CD8-positive, alpha-beta memory T cell (primary cell): Measurements from ENCODE around the gene SFMBT2. TPM values are rescaled to one million over a fixed set of nuclear protein-coding genes. Genes with fewer than 3 reads are reported as not detected.

Source experiments
- CTCF ChIA-PET: fragments of 350-600 bp; sonication (Branson Sonifier 250); formaldehyde crosslinking; loops from one replicate; lab custom pipeline; 2021; ENCODE audit warnings: antibody characterized with exemption; lab: Charles Lee
- POLR2A ChIA-PET: fragments of 350-600 bp; sonication (Branson Sonifier 250); formaldehyde crosslinking; loops from one replicate; lab custom pipeline; 2021; ENCODE audit warnings: antibody characterized with exemption; lab: Charles Lee
- DNase-seq, 5 donors: peaks; one replicate each; pipeline versions ENCODE4 v3.0.0 to v3.0.0-alpha.2; 2020 to 2022; ENCODE audit warnings: mixed read lengths in 1 of 5
- H3K27ac ChIP-seq: one replicate; pipeline ENCODE4 v1.7.0; 2013; ENCODE audit warnings: low read depth, mild to moderate bottlenecking, low read length, moderate library complexity
- H3K27me3 ChIP-seq: 2 replicates; pipeline ENCODE4 v1.7.0; 2013; ENCODE audit warnings: low read length, mild to moderate bottlenecking; ENCODE audit not compliant: insufficient read depth, poor library complexity, severe bottlenecking
- H3K36me3 ChIP-seq: 2 replicates; pipeline ENCODE4 v1.7.0; 2013; ENCODE audit warnings: mild to moderate bottlenecking, low read length, moderate library complexity; ENCODE audit not compliant: insufficient read depth
- H3K4me1 ChIP-seq: 2 replicates; pipeline ENCODE4 v1.7.0; 2013; ENCODE audit warnings: mild to moderate bottlenecking, low read length, moderate library complexity; ENCODE audit not compliant: insufficient read depth
- H3K4me3 ChIP-seq: 2 replicates; pipeline ENCODE4 v1.7.0; 2013; ENCODE audit warnings: mild to moderate bottlenecking, low read length
- H3K9me3 ChIP-seq: 2 replicates; pipeline ENCODE4 v1.7.0; 2013; ENCODE audit warnings: mild to moderate bottlenecking, low read length
- H3K27ac Mint-ChIP-seq, 8 donors: one replicate each; pipeline ENCODE4 v1.8.0; 2020 to 2021; ENCODE audit warnings: mixed read lengths in 8 of 8, mild to moderate bottlenecking in 6 of 8, inconsistent platforms in 3 of 8, moderate library complexity in 3 of 8
- H3K27me3 Mint-ChIP-seq, 2 donors: one replicate each; pipeline ENCODE4 v1.8.0; 2020 to 2021; ENCODE audit warnings: mixed read lengths in 2 of 2, mild to moderate bottlenecking in 1 of 2, moderate library complexity in 1 of 2
- H3K36me3 Mint-ChIP-seq, 3 donors: one replicate each; pipeline ENCODE4 v1.8.0; 2020 to 2021; ENCODE audit warnings: mixed read lengths in 3 of 3, inconsistent platforms in 1 of 3, mild to moderate bottlenecking in 1 of 3
- H3K4me1 Mint-ChIP-seq, 3 donors: one replicate each; pipeline ENCODE4 v1.8.0; 2020 to 2021; ENCODE audit warnings: mixed read lengths in 3 of 3, inconsistent platforms in 1 of 3, mild to moderate bottlenecking in 1 of 3
- H3K4me3 Mint-ChIP-seq, 7 donors: one replicate each; pipeline ENCODE4 v1.8.0; 2020 to 2021; ENCODE audit warnings: mixed read lengths in 7 of 7, mild to moderate bottlenecking in 6 of 7, moderate library complexity in 4 of 7, inconsistent platforms in 2 of 7
- H3K9me3 Mint-ChIP-seq, 5 donors: one replicate each; pipeline ENCODE4 v1.8.0; 2020 to 2022; ENCODE audit warnings: mixed read lengths in 5 of 5, mild to moderate bottlenecking in 3 of 5, moderate library complexity in 2 of 5, inconsistent platforms in 1 of 5
- polyA plus RNA-seq: library from polyadenylated mRNA; unstranded; fragments of 300-500 nt; fragmentation: Illumina TruSeq; gene quantifications from one replicate; pipeline ENCODE4 v1.2.3, GENCODE V29; 2021
- total RNA-seq, 2 experiments: library from RNA; stranded (reverse); gene quantifications; one replicate each; pipeline ENCODE4 v1.2.3, GENCODE V29; 2021

Gene SFMBT2
- total and polyA plus RNA-seq, 3 experiments from 2014 or later = 4.9 to 18.3 (median 17.4) TPM

GRCh38 chr10:7165500-7166177 lies 245.2 kb downstream of the SFMBT2 start:
- Mint-ChIP-seq H3K4me1 (no peaks in the 10 kb centered on the region), H3K4me3 (no peak overlapping the region), H3K27me3 (no peaks in the 10 kb centered on the region), H3K9me3 (no peaks in the 10 kb centered on the region), H3K27ac (peak overlapping the region in 3 of 8 donors; percentile 6 to 77 (median 41)), H3K36me3 (peaks cover 8 to 92% (median 20%) of the 10 kb centered on the region in 3 donors)
- no peak overlapping the region for H3K27ac ChIP-seq
- peaks cover 17% of the 10 kb centered on the region for H3K36me3 ChIP-seq
- POLR2A ChIA-PET = no interaction called here
- no peaks in the 10 kb centered on the region for H3K27me3 ChIP-seq
- CTCF ChIA-PET = no interaction called here
- H3K4me1 ChIP-seq = no peaks in the 10 kb centered on the region
- no peak overlapping the region for H3K4me3 ChIP-seq
- DNase-seq = no peak
- no peaks in the 10 kb centered on the region for H3K9me3 ChIP-seq

DNA sequence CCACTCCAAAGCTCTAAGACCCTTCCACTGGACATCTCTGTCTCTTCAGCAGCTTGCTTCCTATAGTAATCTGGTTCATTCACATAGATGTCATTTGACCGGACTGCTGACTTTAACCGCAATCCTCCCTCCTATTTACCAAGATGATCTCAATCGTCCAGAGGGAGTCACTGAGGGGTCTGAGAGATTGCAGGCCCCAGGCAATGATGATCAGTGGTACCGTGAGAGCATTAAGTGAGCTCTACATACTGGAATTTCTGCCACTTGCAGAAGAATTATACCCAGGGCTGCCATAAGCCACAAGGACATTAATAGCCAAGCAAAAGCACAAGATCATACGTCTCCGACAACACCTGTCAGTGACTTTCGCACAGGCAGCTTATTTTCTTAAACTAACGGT lies 245.9 kb downstream of the SFMBT2 start:
- DNase-seq = no peak
- Mint-ChIP-seq H3K36me3 (peaks cover 8 to 92% (median 27%) of the 10 kb centered on the region in 3 donors), H3K9me3 (no peaks in the 10 kb centered on the region), H3K27me3 (no peaks in the 10 kb centered on the region), H3K27ac (peak overlapping the region in 3 of 8 donors; percentile 5 to 90 (median 7)), H3K4me1 (peaks cover 6 to 7% (median 6%) of the 10 kb centered on the region in 3 donors), H3K4me3 (no peak overlapping the region)
- Histone ChIP-seq H3K4me1 (peaks cover 7% of the 10 kb centered on the region), H3K27me3 (no peaks in the 10 kb centered on the region), H3K36me3 (peaks cover 17% of the 10 kb centered on the region), H3K27ac (no peak overlapping the region), H3K9me3 (no peaks in the 10 kb centered on the region), H3K4me3 (no peak overlapping the region)
- ChIA-PET CTCF (no interaction called here), POLR2A (no interaction called here)

- no peak overlapping the region for H3K4me3 ChIP-seq
- H3K27me3 Mint-ChIP-seq = no peaks in the 10 kb centered on the region
- H3K4me1 Mint-ChIP-seq = peaks cover 15 to 26% (median 17%) of the 10 kb centered on the region in 3 donors
- no peak for DNase-seq
- H3K36me3 Mint-ChIP-seq = peaks cover 8 to 77% (median 21%) of the 10 kb centered on the region in 3 donors
- H3K9me3 ChIP-seq = no peaks in the 10 kb centered on the region
- no peak overlapping the region for H3K27ac Mint-ChIP-seq
- POLR2A ChIA-PET = no interaction called here
- peaks cover 18% of the 10 kb centered on the region for H3K4me1 ChIP-seq
- CTCF ChIA-PET = no interaction called here
- H3K9me3 Mint-ChIP-seq = no peaks in the 10 kb centered on the region
- no peak overlapping the region for H3K27ac ChIP-seq
- no peaks in the 10 kb centered on the region for H3K27me3 ChIP-seq
- H3K36me3 ChIP-seq = peaks cover 8% of the 10 kb centered on the region
- H3K4me3 Mint-ChIP-seq = no peak overlapping the region
These were observed 248.5 kb downstream of the SFMBT2 start for GRCh38 chr10:7162331-7162730.

GRCh38 chr10:7161484-7162250 lies 249.2 kb downstream of the SFMBT2 start:
- CTCF ChIA-PET = no interaction called here
- peaks cover 1 to 76% (median 15%) of the 10 kb centered on the region in 3 donors for H3K36me3 Mint-ChIP-seq
- POLR2A ChIA-PET = no interaction called here
- Histone ChIP-seq H3K27ac (no peak overlapping the region), H3K36me3 (peaks cover 8% of the 10 kb centered on the region), H3K4me1 (peaks cover 18% of the 10 kb centered on the region), H3K4me3 (no peak overlapping the region), H3K27me3 (no peaks in the 10 kb centered on the region), H3K9me3 (no peaks in the 10 kb centered on the region)
- no peaks in the 10 kb centered on the region for H3K9me3 Mint-ChIP-seq
- H3K4me1 Mint-ChIP-seq = peaks cover 15 to 26% (median 17%) of the 10 kb centered on the region in 3 donors
- peak overlapping the region in 2 of 8 donors; percentile 35 to 77 for H3K27ac Mint-ChIP-seq
- H3K27me3 Mint-ChIP-seq = no peaks in the 10 kb centered on the region
- H3K4me3 Mint-ChIP-seq = no peak overlapping the region
- DNase-seq = no peak

DNA sequence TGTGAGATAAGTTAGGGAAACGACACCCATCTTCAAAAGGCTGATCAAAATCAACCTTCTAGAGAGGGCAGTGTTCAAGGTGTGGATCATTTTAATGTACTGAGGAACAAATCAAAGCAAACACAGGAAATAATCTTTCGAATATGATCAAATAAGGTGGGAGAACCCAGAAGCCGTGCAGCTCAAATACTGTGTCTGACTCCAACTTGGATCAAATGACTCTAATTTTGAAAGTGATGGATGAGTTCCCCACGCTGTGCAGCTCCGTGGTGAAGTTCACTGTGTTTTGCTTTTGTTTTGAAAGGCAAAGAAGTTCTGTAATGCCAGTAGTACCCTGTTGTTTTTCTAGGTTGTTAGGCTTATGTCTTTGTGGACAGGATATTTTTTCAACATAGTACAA lies 250.9 kb downstream of the SFMBT2 start:
- H3K36me3 Mint-ChIP-seq = peaks cover 0 to 63% (median 13%) of the 10 kb centered on the region in 3 donors
- peak overlapping the region in 2 of 7 donors; percentile 8 to 32 for H3K4me3 Mint-ChIP-seq
- POLR2A ChIA-PET = interaction anchor here (0.6 kb wide), 1 partner anchor 232 kb away, joined by 4 read pairs; no protein-coding TSS in a partner anchor

GRCh38 chr10:7159517-7159916 lies 251.3 kb downstream of the SFMBT2 start:
- Histone ChIP-seq H3K9me3 (no peaks in the 10 kb centered on the region), H3K4me1 (peaks cover 18% of the 10 kb centered on the region), H3K36me3 (peaks cover 8% of the 10 kb centered on the region), H3K4me3 (no peak overlapping the region), H3K27me3 (no peaks in the 10 kb centered on the region), H3K27ac (no peak overlapping the region)
- POLR2A ChIA-PET = interaction anchor here (0.6 kb wide), 1 partner anchor 231 kb away, joined by 4 read pairs; no protein-coding TSS in a partner anchor
- DNase-seq = peak in 2 of 5 donors; percentile 2 to 37
- Mint-ChIP-seq H3K27ac (peak overlapping the region in 6 of 8 donors; percentile 6 to 79 (median 36)), H3K4me3 (peak overlapping the region in 1 of 7 donors; percentile 9), H3K36me3 (peaks cover 0 to 60% (median 10%) of the 10 kb centered on the region in 3 donors), H3K4me1 (peaks cover 15 to 26% (median 17%) of the 10 kb centered on the region in 3 donors), H3K9me3 (no peaks in the 10 kb centered on the region), H3K27me3 (no peaks in the 10 kb centered on the region)
- CTCF ChIA-PET = no interaction called here

More for the DNA sequence above, 250.9 kb downstream of the SFMBT2 start:
- Mint-ChIP-seq H3K9me3 (no peaks in the 10 kb centered on the region), H3K27me3 (no peaks in the 10 kb centered on the region), H3K4me1 (peaks cover 15 to 26% (median 17%) of the 10 kb centered on the region in 3 donors), H3K27ac (peak overlapping the region in 6 of 8 donors; percentile 17 to 79 (median 52))
- Histone ChIP-seq H3K36me3 (peaks cover 8% of the 10 kb centered on the region), H3K27ac (no peak overlapping the region), H3K9me3 (no peaks in the 10 kb centered on the region), H3K4me3 (no peak overlapping the region), H3K27me3 (no peaks in the 10 kb centered on the region), H3K4me1 (peaks cover 18% of the 10 kb centered on the region)
- CTCF ChIA-PET = no interaction called here
- DNase-seq = no peak

DNA sequence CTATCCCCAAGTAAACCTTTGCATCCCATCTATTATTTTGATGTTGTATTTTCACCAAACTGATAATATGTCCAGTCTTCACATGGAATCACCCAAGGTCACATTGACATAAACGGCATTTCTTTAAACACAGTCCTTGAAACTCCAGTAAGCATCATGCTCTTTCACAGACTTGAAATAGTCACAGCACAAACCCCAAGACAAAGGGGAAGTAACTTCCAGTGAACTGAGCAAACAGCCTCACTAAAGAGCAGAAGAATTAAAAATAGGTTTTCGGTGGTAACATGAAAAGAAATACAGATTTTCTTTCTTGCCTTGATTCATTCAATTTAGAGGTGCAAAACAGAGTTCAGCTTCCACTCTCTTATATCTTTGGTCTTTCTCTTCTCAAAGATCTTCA lies 253.7 kb downstream of the SFMBT2 start:
- Histone ChIP-seq H3K36me3 (no peaks in the 10 kb centered on the region), H3K4me1 (peaks cover 18% of the 10 kb centered on the region), H3K27ac (no peak overlapping the region), H3K27me3 (no peaks in the 10 kb centered on the region), H3K9me3 (no peaks in the 10 kb centered on the region), H3K4me3 (no peak overlapping the region)
- H3K4me3 Mint-ChIP-seq = no peak overlapping the region
- ChIA-PET CTCF (no interaction called here), POLR2A (no interaction called here)
- DNase-seq = no peak
- no peaks in the 10 kb centered on the region for H3K9me3 Mint-ChIP-seq
- no peaks in the 10 kb centered on the region for H3K27me3 Mint-ChIP-seq
- peaks cover 0 to 37% (median 7%) of the 10 kb centered on the region in 3 donors for H3K36me3 Mint-ChIP-seq
- H3K27ac Mint-ChIP-seq = peak overlapping the region in 3 of 8 donors; percentile 14 to 27 (median 15)
- H3K4me1 Mint-ChIP-seq = peaks cover 15 to 26% (median 17%) of the 10 kb centered on the region in 3 donors

DNA sequence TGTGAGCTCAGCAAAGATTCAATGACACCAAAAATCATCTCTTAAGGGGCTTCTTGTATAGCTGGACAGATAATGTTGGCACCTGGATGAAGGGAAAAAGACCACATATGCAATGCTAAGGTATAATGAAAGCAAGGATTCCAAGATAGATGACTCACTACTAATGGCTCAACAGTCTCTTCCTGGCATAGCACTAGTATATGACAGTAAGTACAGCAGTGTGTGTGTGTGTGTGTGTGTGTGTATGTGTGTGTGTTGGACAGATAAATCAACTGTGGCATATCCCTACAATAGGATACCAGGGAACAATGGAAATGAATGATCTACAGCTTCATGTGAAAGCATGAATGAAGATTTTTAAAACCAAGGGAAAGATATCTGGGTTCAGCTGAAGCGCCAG lies 257.1 kb downstream of the SFMBT2 start:
- Histone ChIP-seq H3K27me3 (no peaks in the 10 kb centered on the region), H3K4me1 (no peaks in the 10 kb centered on the region), H3K36me3 (no peaks in the 10 kb centered on the region), H3K9me3 (no peaks in the 10 kb centered on the region), H3K4me3 (no peak overlapping the region), H3K27ac (no peak overlapping the region)
- no peak overlapping the region for H3K4me3 Mint-ChIP-seq
- peaks cover 0 to 10% (median 0%) of the 10 kb centered on the region in 3 donors for H3K36me3 Mint-ChIP-seq
- ChIA-PET POLR2A (no interaction called here), CTCF (interaction anchor here (1.3 kb wide), 1 partner anchor 235 kb away, joined by 4 read pairs; no protein-coding TSS in a partner anchor)
- no peaks in the 10 kb centered on the region for H3K9me3 Mint-ChIP-seq
- peaks cover 4 to 9% of the 10 kb centered on the region in 2 donors for H3K27me3 Mint-ChIP-seq
- no peak for DNase-seq
- H3K27ac Mint-ChIP-seq = peak overlapping the region in 1 of 8 donors; percentile 24
- peaks cover 0 to 8% (median 4%) of the 10 kb centered on the region in 3 donors for H3K4me1 Mint-ChIP-seq
